Measurements from ENCODE around the gene PLCB4.

The PLCB4 gene

GRCh38 chr20:9413001-9413400, 344.1 kb downstream of the PLCB4 start:
- FAIRE-seq = no peak

DNA sequence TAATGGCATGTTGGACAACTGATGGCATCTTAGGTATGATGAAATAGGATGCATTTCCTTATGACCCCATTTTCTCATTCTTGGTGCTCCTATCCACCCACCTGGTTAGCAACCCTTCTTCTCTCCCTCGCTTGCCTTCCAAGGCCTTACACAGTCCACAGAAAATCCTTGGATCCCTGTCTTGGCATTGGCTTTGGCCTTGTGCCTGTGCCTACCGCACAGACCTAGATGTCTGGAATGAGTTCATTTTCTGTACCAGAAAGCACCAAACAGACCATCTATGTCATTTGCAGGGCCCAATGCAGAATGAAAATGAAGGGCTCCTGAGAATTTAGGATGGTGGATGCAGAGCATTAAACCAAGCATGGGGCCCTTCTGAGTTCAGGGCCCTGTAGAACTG, 346.5 kb downstream of the PLCB4 start:
- FAIRE-seq = no peak

- no peak for FAIRE-seq
These were observed 347.5 kb downstream of the PLCB4 start for GRCh38 chr20:9416421-9416820.

DNA sequence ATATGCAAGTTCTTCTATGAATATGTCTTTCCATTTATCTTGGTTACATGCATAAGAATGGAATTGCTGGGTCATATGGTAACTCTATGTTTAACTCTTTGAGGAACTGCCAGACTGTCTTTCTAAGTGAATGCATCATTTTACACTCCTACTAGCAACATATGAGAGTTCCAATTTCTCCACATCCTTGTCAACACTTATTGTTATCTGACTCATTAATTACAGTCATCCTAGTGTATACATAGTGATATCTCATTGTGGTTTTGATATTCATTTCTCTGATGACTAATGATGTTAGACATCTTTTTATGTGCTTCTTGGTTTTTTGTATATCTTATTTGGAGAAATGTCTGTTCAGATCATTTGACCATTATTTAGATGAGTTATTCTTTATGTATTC, 348.8 kb downstream of the PLCB4 start:
- FAIRE-seq = no peak

DNA sequence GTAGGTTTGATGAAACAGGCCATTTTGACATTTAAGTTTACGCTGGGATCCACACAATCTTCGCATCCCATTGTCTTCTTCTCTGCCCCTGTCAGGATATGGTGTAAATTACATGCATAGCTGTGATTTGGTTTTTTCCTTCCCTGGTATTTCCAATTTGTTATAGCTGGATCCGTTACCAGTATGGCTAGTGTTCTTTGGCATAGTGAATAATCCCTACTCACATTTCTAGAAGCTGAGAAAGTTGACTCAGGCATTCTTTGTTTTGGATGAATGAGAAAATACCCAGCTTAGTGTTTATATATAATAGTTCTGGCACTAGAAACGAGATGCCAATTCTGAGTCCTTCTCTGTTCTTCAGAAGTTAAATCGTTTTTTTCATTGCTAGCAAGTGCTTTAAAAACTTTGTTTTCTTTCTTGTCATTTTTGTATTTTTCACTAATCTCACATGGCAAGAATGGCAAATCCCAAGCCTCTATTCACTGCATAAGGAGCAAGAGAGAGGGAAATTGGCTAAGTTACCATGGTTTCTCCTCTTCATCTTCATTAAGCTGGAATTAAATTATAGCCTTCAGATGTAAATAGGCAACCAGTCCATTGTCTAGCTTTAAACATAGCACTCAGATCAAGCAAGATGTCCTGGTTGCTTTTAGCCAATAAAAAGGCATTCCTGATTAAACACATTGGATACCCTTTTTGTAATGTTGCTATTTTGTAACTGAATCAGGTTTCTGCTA, 353.6 kb downstream of the PLCB4 start:
- no peak for FAIRE-seq

GRCh38 chr20:9424551-9424950, 355.7 kb downstream of the PLCB4 start:
- FAIRE-seq = no peak

GRCh38 chr20:9427430-9428291, 358.8 kb downstream of the PLCB4 start:
- no peak for FAIRE-seq

- FAIRE-seq = no peak
These were observed 359.4 kb downstream of the PLCB4 start for GRCh38 chr20:9428292-9428607.

GRCh38 chr20:9439806-9440205, 370.9 kb downstream of the PLCB4 start:
- no peak for FAIRE-seq

DNA sequence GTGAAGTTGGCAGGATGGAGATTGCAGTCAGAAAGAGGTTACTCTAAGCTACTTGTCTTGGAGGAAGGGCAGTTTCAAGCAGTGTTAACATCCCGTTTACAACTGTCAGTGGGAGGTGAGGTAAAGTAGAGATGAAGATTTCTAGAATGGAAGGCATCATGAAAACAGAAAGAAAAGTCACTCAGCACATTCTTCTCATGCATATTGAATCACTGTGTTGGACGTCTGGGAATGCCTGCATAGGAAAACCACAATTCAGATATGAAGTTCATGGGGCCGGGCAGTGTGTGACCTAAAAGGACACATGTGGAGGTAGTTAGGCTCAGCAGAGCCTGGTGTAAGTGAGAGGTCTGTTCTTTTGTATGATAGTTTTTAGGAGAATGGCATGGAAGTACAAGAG, 372.0 kb downstream of the PLCB4 start:
- FAIRE-seq = no peak

DNA sequence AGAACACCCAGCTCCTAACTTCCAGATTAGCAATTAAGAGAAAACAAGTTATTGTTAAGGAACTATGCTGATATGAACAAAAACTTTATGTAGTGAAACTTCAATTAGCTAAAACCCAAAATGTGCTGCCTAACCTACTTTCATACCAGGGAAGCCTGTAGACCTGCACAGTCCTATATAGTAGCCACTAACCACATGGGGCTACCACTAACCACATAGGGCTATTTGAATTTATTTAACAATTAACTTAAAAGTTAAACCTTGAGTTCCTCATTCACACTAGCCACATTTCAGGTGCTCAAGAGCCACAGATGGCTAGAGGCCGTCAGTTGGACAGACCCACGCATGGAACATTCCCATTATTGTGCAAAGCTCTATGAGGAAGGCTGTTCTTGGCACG, 373.1 kb downstream of the PLCB4 start:
- no peak for FAIRE-seq

- FAIRE-seq = no peak
These were observed 374.0 kb downstream of the PLCB4 start for GRCh38 chr20:9442858-9443257.

DNA sequence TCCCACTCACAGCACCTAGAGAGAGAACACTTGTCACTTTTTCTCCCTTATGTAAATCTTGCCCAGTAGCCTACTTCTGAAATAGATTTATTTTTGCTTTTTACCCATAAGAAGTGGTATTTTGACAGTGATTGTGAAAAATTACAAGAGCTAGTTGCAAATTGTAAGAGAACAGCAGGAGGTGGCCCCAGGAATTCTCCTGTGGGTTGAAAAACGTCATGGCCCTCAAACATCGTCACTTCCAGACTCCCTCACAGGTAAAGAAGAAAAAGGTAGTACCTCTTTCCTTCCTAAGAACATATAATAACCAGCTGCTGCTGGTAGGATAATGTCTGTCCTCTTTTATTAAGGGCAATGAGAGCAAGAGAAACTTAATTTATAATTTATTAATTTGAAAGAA, 376.0 kb downstream of the PLCB4 start:
- FAIRE-seq = no peak

GRCh38 chr20:9447182-9447581, 378.3 kb downstream of the PLCB4 start:
- FAIRE-seq = no peak

GRCh38 chr20:9453201-9453600, 384.3 kb downstream of the PLCB4 start:
- no peak for FAIRE-seq

DNA sequence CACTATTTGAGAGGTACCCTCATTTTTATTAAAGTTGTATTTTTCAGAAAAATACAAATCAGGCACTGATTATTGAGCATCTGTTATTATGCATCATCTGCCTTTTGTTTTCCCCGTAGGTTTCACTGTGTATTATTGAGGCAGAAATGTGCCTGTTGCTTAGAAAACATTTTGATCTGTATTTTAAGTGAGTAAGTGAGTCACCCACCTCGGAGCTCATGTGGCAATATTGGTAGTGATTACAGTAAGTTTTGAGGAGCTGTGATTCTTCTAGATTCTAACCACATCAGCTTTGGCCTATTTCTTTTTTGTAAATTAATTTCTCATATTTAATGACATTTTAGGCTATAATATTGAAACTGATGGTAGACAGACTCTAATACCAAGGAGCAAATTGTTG, 385.9 kb downstream of the PLCB4 start:
- no peak for FAIRE-seq

DNA sequence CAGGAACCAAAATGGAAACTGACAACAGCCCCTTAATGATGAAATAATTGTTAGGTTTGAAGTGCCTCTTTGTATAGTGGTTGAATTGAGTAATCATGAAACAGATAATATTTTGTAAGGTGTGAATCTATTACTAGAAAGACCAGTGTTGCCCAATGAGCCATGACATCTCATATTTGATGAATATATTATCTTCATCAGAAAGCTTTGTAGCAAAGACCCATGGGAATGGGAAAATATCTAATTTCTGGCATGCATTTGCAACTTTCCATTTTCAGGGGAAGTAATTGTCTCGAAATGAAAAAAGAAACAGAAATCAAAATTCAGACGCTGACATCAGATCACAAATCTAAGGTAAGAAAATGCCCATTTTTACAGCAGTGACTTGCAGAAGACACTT, 388.2 kb downstream of the PLCB4 start:
- no peak for FAIRE-seq

GRCh38 chr20:9458138-9458796, 389.4 kb downstream of the PLCB4 start:
- no peak for FAIRE-seq

GRCh38 chr20:9460518-9460917, 391.6 kb downstream of the PLCB4 start:
- FAIRE-seq = no peak

DNA sequence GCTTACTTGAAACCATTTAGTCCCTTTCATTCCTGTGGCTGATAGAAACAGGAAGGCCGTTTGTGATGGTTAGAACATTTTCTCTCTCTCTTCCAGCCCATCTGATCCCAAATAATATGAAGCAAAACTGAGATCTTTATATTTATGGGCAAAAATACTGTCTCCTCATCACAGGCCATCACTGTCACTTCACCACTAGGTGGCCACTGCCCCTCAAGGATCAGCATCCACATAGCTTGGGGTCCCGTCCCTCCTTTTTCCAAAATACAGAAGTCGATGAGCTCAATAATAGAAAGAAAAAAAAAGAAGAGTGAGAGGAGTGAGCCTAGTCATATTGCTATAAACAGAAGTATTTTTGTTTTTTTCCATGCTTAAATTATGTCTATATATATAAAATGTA, 399.1 kb downstream of the PLCB4 start:
- FAIRE-seq = no peak

- FAIRE-seq = no peak
These were observed 406.0 kb downstream of the PLCB4 start for GRCh38 chr20:9474835-9475415.

DNA sequence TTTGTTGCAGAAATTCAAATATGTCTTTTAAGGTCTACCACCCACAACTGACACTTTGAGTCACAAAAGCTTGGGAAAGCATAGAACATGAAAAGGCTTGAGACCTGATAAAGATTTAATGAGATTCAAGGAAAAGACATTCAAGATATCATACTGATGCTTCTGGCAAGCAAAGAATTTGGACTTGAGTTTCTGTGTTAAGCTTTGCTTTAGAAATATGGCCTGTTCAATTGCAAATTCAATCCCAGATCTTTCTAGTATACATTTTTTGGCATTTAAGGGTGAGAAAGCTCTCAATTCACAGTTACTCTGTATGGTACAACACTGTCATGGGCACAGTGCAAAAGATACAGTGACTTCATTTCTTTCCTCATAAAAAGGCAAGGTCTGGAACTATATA, 406.6 kb downstream of the PLCB4 start:
- FAIRE-seq = no peak

DNA sequence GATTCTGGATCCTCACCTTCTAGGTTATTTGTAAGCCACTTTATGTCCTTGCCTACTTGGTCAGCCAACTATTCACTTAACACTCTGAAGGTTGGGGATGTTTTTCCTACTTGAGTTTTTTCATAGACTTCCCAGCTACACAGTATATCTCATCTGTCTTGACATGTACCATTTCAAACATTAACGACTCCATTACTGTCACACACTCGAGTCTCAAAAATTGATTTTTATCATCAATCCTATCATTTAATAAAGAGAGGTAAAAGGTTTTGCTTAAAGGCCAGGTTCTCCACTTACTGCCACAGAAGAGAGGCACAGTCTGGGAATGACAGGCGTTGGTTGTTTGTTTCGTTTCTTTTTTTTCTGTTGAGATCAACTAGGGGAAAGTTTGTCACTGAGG, 407.3 kb downstream of the PLCB4 start:
- FAIRE-seq = no peak

DNA sequence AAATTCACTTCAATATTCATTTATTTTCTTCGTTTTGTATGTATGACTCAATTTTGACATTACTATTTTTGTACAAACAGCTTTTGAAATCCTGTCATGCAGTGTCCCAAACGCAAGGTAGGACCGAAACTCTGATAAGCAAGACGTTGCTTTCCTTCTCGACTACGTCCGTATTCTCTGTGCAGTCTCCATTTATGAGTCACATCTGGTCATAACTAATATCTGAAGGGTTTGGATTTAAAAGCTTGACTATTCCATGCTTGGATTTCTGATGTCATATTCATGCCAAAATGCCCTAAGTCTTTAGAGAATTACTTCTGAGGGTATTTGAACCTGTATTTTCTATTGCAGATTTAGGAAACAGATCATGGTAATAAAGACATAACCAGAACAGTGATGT, 407.8 kb downstream of the PLCB4 start:
- FAIRE-seq = no peak
